HepG2 (cell line): Measurements from ENCODE around the gene GLTPD2. TPM values are rescaled to one million over a fixed set of nuclear protein-coding genes. Genes with fewer than 3 reads are reported as not detected.

Source experiments
- ATAC-seq: fragments of 200-7000 bp; cut with Tn5 transposase; 3 replicates; pipeline ENCODE4 v1.9.1; 2020; ENCODE audit warnings: mild to moderate bottlenecking, moderate library complexity
- BruUV-seq: library from RNA; stranded (reverse); fragments of 400-500 nt; replicated peaks from 2 replicates; lab custom pipeline; 2021; lab: Mats Ljungman, UMichigan
- CTCF ChIA-PET: fragments of 300-600 bp; formaldehyde crosslinking; extraction: SDS; loops from one replicate; lab custom pipeline; 2021; ENCODE audit warnings: low total read pairs, inconsistent platforms, low intra/inter-chr PET ratio; lab: Yijun Ruan, JAX
- POLR2A ChIA-PET: fragments of 350-600 bp; sonication (Branson Sonifier 250); formaldehyde crosslinking; loops from one replicate; lab custom pipeline; 2020; ENCODE audit warnings: antibody characterized with exemption, inconsistent platforms; lab: Yijun Ruan, JAX
- DNase-seq: peaks from one replicate; pipeline ENCODE4 v3.0.0-alpha.2; 2015; ENCODE audit warnings: low spot score
- FAIRE-seq: peaks from 3 replicates; lab custom pipeline; 2011; peaks lifted over from hg19 to GRCh38; lab: Jason Lieb, UNC
- H2AFZ ChIP-seq: one replicate; pipeline ENCODE4 v1.6.1; 2011; ENCODE audit warnings: low read length, inconsistent platforms
- H3K27ac ChIP-seq: fragments of 300-600 bp; 3 replicates; pipeline ENCODE4 v1.8.0; 2011; ENCODE audit warnings: mixed run types, mild to moderate bottlenecking, mixed read lengths, low read length, inconsistent platforms; ENCODE audit not compliant: insufficient read depth; ENCODE audit errors: extremely low read length
- H3K27me3 ChIP-seq, 2 experiments: fragments of 200-600 bp in 1 of 2; 2 replicates in 1 of 2; 3 replicates in 1 of 2; pipeline versions ENCODE4 v1.6.0 to v1.8.0; 2011; ENCODE audit warnings: low read length in 2 of 2, mild to moderate bottlenecking in 2 of 2, moderate library complexity in 2 of 2, inconsistent platforms in 1 of 2; ENCODE audit not compliant: insufficient read depth in 2 of 2, control insufficient read depth in 1 of 2
- H3K36me3 ChIP-seq, 2 experiments: fragments of 200-600 bp in 1 of 2; replicated peaks in 1 of 2; 2 replicates in 1 of 2; 3 replicates in 1 of 2; pipeline versions ENCODE4 v1.5.1 to v1.8.0; 2011; ENCODE audit warnings: low read length in 2 of 2, inconsistent platforms in 1 of 2; ENCODE audit not compliant: insufficient read depth in 2 of 2, control insufficient read depth in 1 of 2
- H3K4me1 ChIP-seq: 2 replicates; pipeline ENCODE4 v1.5.1; 2012; ENCODE audit warnings: low read length, inconsistent platforms; ENCODE audit not compliant: insufficient read depth
- H3K4me2 ChIP-seq: 2 replicates; pipeline ENCODE4 v1.6.0; 2011; ENCODE audit warnings: low read depth, low read length, inconsistent platforms
- H3K4me3 ChIP-seq, 3 experiments: fragments of 200-600 bp in 1 of 3; sonication (generic), shearing (Covaris generic) in 1 of 3; replicated peaks in 1 of 3; 2 replicates each; pipeline ENCODE4 v1.5.1; 2011 to 2016; ENCODE audit warnings: low read length in 3 of 3, inconsistent platforms in 2 of 3, low read depth in 2 of 3, mild to moderate bottlenecking in 2 of 3, control low read depth in 1 of 3, mixed read lengths in 1 of 3; ENCODE audit not compliant: insufficient read depth in 1 of 3
- H3K79me2 ChIP-seq: one replicate; pipeline ENCODE4 v1.6.1; 2011; ENCODE audit warnings: low read length, inconsistent platforms; ENCODE audit not compliant: insufficient read depth
- H3K9ac ChIP-seq: 2 replicates; pipeline ENCODE4 v1.6.0; 2011; ENCODE audit warnings: mild to moderate bottlenecking, low read depth, low read length, inconsistent platforms; ENCODE audit not compliant: insufficient read depth
- H3K9me3 ChIP-seq: 2 replicates; pipeline ENCODE4 v1.5.1; 2012; ENCODE audit warnings: mild to moderate bottlenecking, low read length
- H4K20me1 ChIP-seq: 2 replicates; pipeline ENCODE4 v1.6.0; 2011; ENCODE audit warnings: inconsistent platforms, mild to moderate bottlenecking, low read length, moderate library complexity; ENCODE audit not compliant: insufficient read depth
- CEBPB ChIP-seq: IDR thresholded peaks from 2 replicates; pipeline ENCODE4 v1.6.1; 2011; ENCODE audit warnings: low read depth, low read length, improper control_type of control experiment, borderline replicate concordance
- EP300 ChIP-seq, 3 experiments: sonication (generic) in 1 of 3; formaldehyde crosslinking in 1 of 3; IDR thresholded peaks; 2 replicates each; pipeline versions ENCODE4 v1.5.1 to v1.6.1; 2011 to 2020; ENCODE audit warnings: low read depth in 2 of 3, low read length in 2 of 3, borderline replicate concordance in 1 of 3, improper control_type of control experiment in 1 of 3, mild to moderate bottlenecking in 1 of 3, missing genetic modification reagents in 1 of 3, moderate library complexity in 1 of 3
- FOXP4 ChIP-seq: sonication (generic); formaldehyde crosslinking; IDR thresholded peaks from 2 replicates; pipeline ENCODE4 v1.4.0; 2020; ENCODE audit warnings: missing genetic modification reagents
- KDM4B ChIP-seq: sonication (generic); formaldehyde crosslinking; IDR thresholded peaks from 2 replicates; pipeline ENCODE4 v1.4.0; 2020; ENCODE audit warnings: missing genetic modification reagents
- MED1 ChIP-seq: sonication (generic); formaldehyde crosslinking; IDR thresholded peaks from 2 replicates; pipeline ENCODE4 v1.4.0; 2020; ENCODE audit warnings: missing genetic modification reagents
- SRSF4 ChIP-seq: fragments of 200-400 bp; formaldehyde crosslinking; IDR thresholded peaks from one replicate; pipeline ENCODE4 v1.6.1; 2018; ENCODE audit warnings: mild to moderate bottlenecking, low read depth, low read length, moderate library complexity; ENCODE audit not compliant: poor library complexity, severe bottlenecking
- ZMYM3 ChIP-seq: sonication (generic); formaldehyde crosslinking; IDR thresholded peaks from 2 replicates; pipeline ENCODE4 v1.5.1; 2020; ENCODE audit warnings: mild to moderate bottlenecking, missing genetic modification reagents
- ZNF121 ChIP-seq: sonication (generic); formaldehyde crosslinking; IDR thresholded peaks from 2 replicates; pipeline ENCODE4 v1.5.0; 2020; ENCODE audit warnings: mild to moderate bottlenecking, missing genetic modification reagents
- ZNF737 ChIP-seq: sonication (generic); formaldehyde crosslinking; IDR thresholded peaks from 2 replicates; pipeline ENCODE4 v1.5.0; 2020; ENCODE audit warnings: missing genetic modification reagents, mild to moderate bottlenecking, borderline replicate concordance
- WGBS: methylation state at CpG from one replicate; pipeline ENCODE4 v1.1.6; 2017; ENCODE audit warnings: low lambda C conversion rate; 5-methylcytosine and 5-hydroxymethylcytosine counted together
- in situ Hi-C: cut with HindIII; loops from 2 replicates; pipeline ENCODE4 v1.10.0; 2017; ENCODE audit warnings: low pct_unique_long_range_greater_than_20kb; ENCODE audit not compliant: extremely low pct_ligation_motif_present
- intact Hi-C: fragments of 100-400 bp; cut with micrococcal nuclease; formaldehyde crosslinking; loops from one replicate; pipeline ENCODE4 v1.10.0; 2022; ENCODE audit not compliant: unreplicated experiment
- polyA plus RNA-seq, 8 experiments: library from polyadenylated mRNA; depleted of rRNA in 3 of 8; stranded (reverse) in 7 of 8; unstranded in 1 of 8; fragments of >200 nt; fragmentation: Illumina TruSeq in 4 of 8; extraction: Trizol in 4 of 8; gene quantifications; 2 replicates each; pipeline versions ENCODE4 v1.2.1 to v1.2.3, GENCODE V29; 2011 to 2016; ENCODE audit warnings: low read depth in 4 of 8, missing spikeins in 1 of 8, mixed read lengths in 1 of 8; ENCODE audit not compliant: insufficient read depth in 1 of 8
- total RNA-seq, 5 experiments: library from RNA; depleted of rRNA; stranded (reverse); fragments of >200 nt; fragmentation: Illumina TruSeq; extraction: Trizol; gene quantifications; 2 replicates each; pipeline ENCODE4 v1.2.3, GENCODE V29; 2016; ENCODE audit warnings: low read depth in 1 of 5
- TF ChIP-seq, protein P1 (sequence below): IDR thresholded peaks from 2 replicates; pipeline ENCODE4 v1.6.1; 2016; ENCODE audit warnings: missing compliant biosample characterization, missing genetic modification reagents, borderline replicate concordance
- TF ChIP-seq, protein P2 (sequence below): sonication (generic); formaldehyde crosslinking; IDR thresholded peaks from 2 replicates; pipeline ENCODE4 v1.5.1; 2020; ENCODE audit warnings: missing genetic modification reagents, mild to moderate bottlenecking, borderline replicate concordance
- TF ChIP-seq, protein P3 (sequence below): sonication (generic); formaldehyde crosslinking; IDR thresholded peaks from 2 replicates; pipeline ENCODE4 v1.4.0; 2020; ENCODE audit warnings: missing genetic modification reagents

GLTPD2 gene
- total and polyA plus RNA-seq, 2 of the 13 experiments (the other 11 are each of a cell fraction or from before 2014, with no cell fraction given): 7.5 to 12.9 TPM

- no peaks in the 10 kb centered on the region for H3K79me2 ChIP-seq
- no peaks in the 10 kb centered on the region for H4K20me1 ChIP-seq
Observed at GRCh38 chr17:4750606-4751005, 38.2 kb upstream of the GLTPD2 start.

DNA sequence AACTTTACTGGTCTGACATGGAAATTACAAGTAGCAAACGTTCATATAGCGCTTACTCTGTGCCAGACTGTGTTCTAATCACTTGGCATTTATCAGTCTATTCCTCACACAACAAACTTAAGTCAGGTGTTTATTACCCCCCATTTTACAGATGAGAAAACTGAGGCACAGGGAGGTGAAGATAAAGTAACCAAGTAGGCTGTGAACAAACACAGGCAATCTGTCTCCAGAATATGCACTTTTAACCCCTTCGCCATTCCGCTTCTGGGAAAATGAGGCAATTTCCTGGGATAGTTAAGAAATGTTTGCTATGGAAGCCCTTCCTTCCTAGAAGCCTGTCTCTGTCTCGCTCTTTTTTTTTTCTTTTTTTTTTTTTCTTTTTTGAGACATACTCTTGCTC, 36.8 kb upstream of the GLTPD2 start:
- no peaks in the 10 kb centered on the region for H4K20me1 ChIP-seq
- H3K9me3 ChIP-seq: no peaks in the 10 kb centered on the region
- H3K27ac ChIP-seq: peak overlapping the region; percentile 26
- WGBS: 45% methylated on average over 5 of the region's 5 CpGs
- in situ Hi-C loops: no loop called here
- intact Hi-C loops: no loop called here
- ChIA-PET POLR2A (interaction anchor here (0.7 to 1.0 kb wide), 2 partner anchors 21 to 33 kb away, joined by 3 read pairs; no protein-coding TSS in a partner anchor), CTCF (no interaction called here)
- H3K4me2 ChIP-seq: peak overlapping the region; percentile 62
- DNase-seq (peak; percentile 81), FAIRE-seq (peak; percentile 83), ATAC-seq (no peak)
- H3K79me2 ChIP-seq: no peaks in the 10 kb centered on the region
- H3K4me3 ChIP-seq: no peak overlapping the region
- BruUV-seq: no TSS peak
- no peaks in the 10 kb centered on the region for H3K27me3 ChIP-seq
- peaks cover 54% of the 10 kb centered on the region for H3K4me1 ChIP-seq
- no peak overlapping the region for H2AFZ ChIP-seq
- H3K36me3 ChIP-seq: no peaks in the 10 kb centered on the region
- no peak overlapping the region for H3K9ac ChIP-seq
- TF ChIP-seq, protein P1, sequence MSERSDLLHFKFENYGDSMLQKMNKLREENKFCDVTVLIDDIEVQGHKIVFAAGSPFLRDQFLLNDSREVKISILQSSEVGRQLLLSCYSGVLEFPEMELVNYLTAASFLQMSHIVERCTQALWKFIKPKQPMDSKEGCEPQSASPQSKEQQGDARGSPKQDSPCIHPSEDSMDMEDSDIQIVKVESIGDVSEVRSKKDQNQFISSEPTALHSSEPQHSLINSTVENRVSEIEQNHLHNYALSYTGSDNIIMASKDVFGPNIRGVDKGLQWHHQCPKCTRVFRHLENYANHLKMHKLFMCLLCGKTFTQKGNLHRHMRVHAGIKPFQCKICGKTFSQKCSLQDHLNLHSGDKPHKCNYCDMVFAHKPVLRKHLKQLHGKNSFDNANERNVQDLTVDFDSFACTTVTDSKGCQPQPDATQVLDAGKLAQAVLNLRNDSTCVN (CRISPR knock-in tag): no peak
- TF ChIP-seq EP300 (IDR thresholded peaks at IDR 0.05; ENCODE audit: low read depth in 2 of 2, low read length in 2 of 2): peak in 1 of 2 experiments; percentile 64; a peak in 1 of 4 replicates
- TF ChIP-seq EP300 (CRISPR knock-in tag; IDR thresholded peaks at IDR 0.05; ENCODE audit: borderline replicate concordance): no peak
- TF ChIP-seq, protein P2, sequence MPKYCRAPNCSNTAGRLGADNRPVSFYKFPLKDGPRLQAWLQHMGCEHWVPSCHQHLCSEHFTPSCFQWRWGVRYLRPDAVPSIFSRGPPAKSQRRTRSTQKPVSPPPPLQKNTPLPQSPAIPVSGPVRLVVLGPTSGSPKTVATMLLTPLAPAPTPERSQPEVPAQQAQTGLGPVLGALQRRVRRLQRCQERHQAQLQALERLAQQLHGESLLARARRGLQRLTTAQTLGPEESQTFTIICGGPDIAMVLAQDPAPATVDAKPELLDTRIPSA (CRISPR knock-in tag): no peak
- no peak for TF ChIP-seq KDM4B (CRISPR knock-in tag)
- TF ChIP-seq CEBPB: peak; percentile 89
- peak; percentile 65; the same call in 1 of the 2 replicates for TF ChIP-seq MED1 (CRISPR knock-in tag)
- TF ChIP-seq FOXP4: 0 out of 2 replicates have a peak, but pooled peaks have one; percentile 31
- TF ChIP-seq ZNF737 (CRISPR knock-in tag): no peak
- TF ChIP-seq ZMYM3 (CRISPR knock-in tag): peak; percentile 96

More at GRCh38 chr17:4750606-4751005, 38.2 kb upstream of the GLTPD2 start:
- H3K27ac ChIP-seq: no peak overlapping the region
- ChIA-PET POLR2A (no interaction called here), CTCF (no interaction called here)
- DNase-seq: no peak
- 7% methylated on average over 1 of the region's 3 CpGs for WGBS
- intact Hi-C loops: no loop called here
- TF ChIP-seq, protein P3, sequence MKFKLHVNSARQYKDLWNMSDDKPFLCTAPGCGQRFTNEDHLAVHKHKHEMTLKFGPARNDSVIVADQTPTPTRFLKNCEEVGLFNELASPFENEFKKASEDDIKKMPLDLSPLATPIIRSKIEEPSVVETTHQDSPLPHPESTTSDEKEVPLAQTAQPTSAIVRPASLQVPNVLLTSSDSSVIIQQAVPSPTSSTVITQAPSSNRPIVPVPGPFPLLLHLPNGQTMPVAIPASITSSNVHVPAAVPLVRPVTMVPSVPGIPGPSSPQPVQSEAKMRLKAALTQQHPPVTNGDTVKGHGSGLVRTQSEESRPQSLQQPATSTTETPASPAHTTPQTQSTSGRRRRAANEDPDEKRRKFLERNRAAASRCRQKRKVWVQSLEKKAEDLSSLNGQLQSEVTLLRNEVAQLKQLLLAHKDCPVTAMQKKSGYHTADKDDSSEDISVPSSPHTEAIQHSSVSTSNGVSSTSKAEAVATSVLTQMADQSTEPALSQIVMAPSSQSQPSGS: no peak
- no peak for TF ChIP-seq SRSF4
- TF ChIP-seq ZNF121: peak; percentile 77; the same call in 1 of the 2 replicates
- TF ChIP-seq, all 625 proteins: peak for 1
- Histone ChIP-seq H3K36me3 (no peaks in the 10 kb centered on the region), H3K4me2 (peak overlapping the region; percentile 62), H3K9me3 (no peaks in the 10 kb centered on the region), H3K4me1 (peaks cover 54% of the 10 kb centered on the region), H3K4me3 (peak overlapping the region in 1 of 3 experiments; percentile 24; a peak in 2 of 6 replicates), H3K9ac (peak overlapping the region; percentile 31; the same call in 1 of the 2 replicates), H3K27me3 (no peaks in the 10 kb centered on the region), H2AFZ (no peak overlapping the region)
- ATAC-seq: 0 out of 3 replicates have a peak, but pooled peaks have one; percentile 30
- in situ Hi-C loops: no loop called here
- FAIRE-seq: no peak
- no TSS peak for BruUV-seq
